Activated T-cell treated with anti-CD3 and anti-CD28 coated beads, Interleukin-2, amount 50 U/mL, for 72 hours (primary cell): Measurements from ENCODE around the gene MAML2. TPM values are rescaled to one million over a fixed set of nuclear protein-coding genes. Genes with fewer than 3 reads are reported as not detected.

Experiments
- ATAC-seq, 2 donors: fragments of 150-1000 bp; cut with Tn5 transposase; replicated peaks in 1 of 2; 2 replicates each; pipeline ENCODE4 v1.10.0; 2021; ENCODE audit warnings: moderate library complexity in 2 of 2, mild to moderate bottlenecking in 1 of 2
- DNase-seq, 2 donors: peaks; one replicate each; pipeline ENCODE4 v3.0.0; 2021 to 2022; ENCODE audit warnings: mixed read lengths in 1 of 2
- H3K27ac Mint-ChIP-seq: one replicate; pipeline ENCODE4 v1.8.0; 2022; ENCODE audit warnings: mild to moderate bottlenecking, moderate library complexity, mixed read lengths
- H3K27me3 Mint-ChIP-seq: one replicate; pipeline ENCODE4 v1.8.0; 2022; ENCODE audit warnings: low read depth, mixed read lengths
- H3K36me3 Mint-ChIP-seq, 2 donors: one replicate each; pipeline ENCODE4 v1.8.0; 2022; ENCODE audit warnings: mixed read lengths in 2 of 2, mild to moderate bottlenecking in 1 of 2; ENCODE audit not compliant: insufficient read depth in 2 of 2
- H3K4me1 Mint-ChIP-seq: one replicate; pipeline ENCODE4 v1.8.0; 2022; ENCODE audit warnings: low read depth, mixed read lengths
- H3K4me3 Mint-ChIP-seq, 2 donors: one replicate each; pipeline ENCODE4 v1.8.0; 2022; ENCODE audit warnings: mild to moderate bottlenecking in 2 of 2, mixed read lengths in 2 of 2, moderate library complexity in 2 of 2
- H3K9me3 Mint-ChIP-seq, 2 donors: one replicate each; pipeline ENCODE4 v1.8.0; 2022; ENCODE audit warnings: mixed read lengths in 2 of 2
- total RNA-seq, 2 donors: library from RNA; stranded (reverse); gene quantifications; one replicate each; pipeline ENCODE4 v1.2.3, GENCODE V29; 2022

The MAML2 gene
- total RNA-seq, 2 donors from 2014 or later = 30.5 to 34.6 TPM

DNA sequence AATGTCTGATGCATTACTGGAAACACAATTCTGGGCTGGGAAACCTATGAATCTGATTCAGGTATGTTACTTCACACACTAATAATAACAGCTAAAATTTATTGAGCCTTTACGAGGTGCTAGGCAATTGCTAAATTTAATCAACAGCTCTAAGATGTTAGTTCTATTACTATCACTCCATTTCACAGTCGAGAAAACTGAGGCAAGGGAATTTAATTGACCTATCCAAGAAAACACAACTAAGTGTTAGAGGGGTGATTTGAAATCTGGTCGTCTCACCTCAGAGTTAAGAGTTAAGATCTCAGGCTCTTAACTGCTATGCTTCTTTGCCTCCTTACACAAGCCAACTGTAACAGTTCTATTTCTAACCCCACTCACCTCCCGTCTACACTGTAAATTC lies 8.8 kb downstream of the MAML2 start:
- no peak for ATAC-seq
- Mint-ChIP-seq H3K4me1 (peaks cover 97% of the 10 kb centered on the region), H3K4me3 (no peak overlapping the region), H3K27me3 (no peaks in the 10 kb centered on the region), H3K9me3 (no peaks in the 10 kb centered on the region), H3K27ac (no peak overlapping the region), H3K36me3 (peaks cover 8% of the 10 kb centered on the region in 2 donors)
- DNase-seq = no peak

DNA sequence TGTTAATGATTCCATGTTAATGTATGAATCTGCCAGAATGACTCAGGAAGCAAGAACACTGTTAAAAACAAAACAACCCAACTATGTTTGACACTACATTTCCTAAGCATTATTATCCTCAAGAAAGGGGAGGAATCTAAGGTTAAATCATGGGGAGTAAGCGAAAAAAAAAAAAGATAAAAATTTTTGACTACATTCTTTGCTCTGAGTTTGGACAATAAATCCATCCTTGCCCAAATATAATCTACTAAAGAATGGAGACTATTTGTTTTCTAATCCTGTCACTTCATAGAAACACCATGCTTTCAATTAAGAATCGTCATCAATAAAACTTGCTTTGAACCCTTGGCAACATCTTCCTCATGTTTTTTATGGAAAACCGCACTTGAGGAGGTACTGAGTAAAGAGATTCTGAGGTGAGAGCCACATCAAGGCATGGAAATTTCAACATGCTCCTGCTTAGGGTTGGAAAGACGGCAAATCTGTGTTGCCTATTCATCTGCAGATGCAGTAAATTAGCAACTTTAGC lies 9.7 kb downstream of the MAML2 start:
- ATAC-seq (no peak), DNase-seq (no peak)
- Mint-ChIP-seq H3K4me3 (peak overlapping the region; percentile 6 to 45), H3K9me3 (no peaks in the 10 kb centered on the region), H3K36me3 (peaks cover 10% of the 10 kb centered on the region in 2 donors), H3K27ac (peak overlapping the region; percentile 43), H3K4me1 (peaks cover 100% of the 10 kb centered on the region), H3K27me3 (no peaks in the 10 kb centered on the region)

GRCh38 chr11:96332126-96332771 lies 10.7 kb downstream of the MAML2 start:
- H3K4me3 Mint-ChIP-seq = peak overlapping the region; percentile 6 to 45
- peak overlapping the region; percentile 3 for H3K27ac Mint-ChIP-seq
- H3K4me1 Mint-ChIP-seq = peaks cover 99% of the 10 kb centered on the region
- H3K36me3 Mint-ChIP-seq = peaks cover 11% of the 10 kb centered on the region in 2 donors
- DNase-seq (no peak), ATAC-seq (no peak)
- H3K9me3 Mint-ChIP-seq = no peaks in the 10 kb centered on the region
- no peaks in the 10 kb centered on the region for H3K27me3 Mint-ChIP-seq

- peak in 1 of 2 donors; percentile 43 for ATAC-seq
Observed at GRCh38 chr11:96331699-96332116, 11.3 kb downstream of the MAML2 start.

DNA sequence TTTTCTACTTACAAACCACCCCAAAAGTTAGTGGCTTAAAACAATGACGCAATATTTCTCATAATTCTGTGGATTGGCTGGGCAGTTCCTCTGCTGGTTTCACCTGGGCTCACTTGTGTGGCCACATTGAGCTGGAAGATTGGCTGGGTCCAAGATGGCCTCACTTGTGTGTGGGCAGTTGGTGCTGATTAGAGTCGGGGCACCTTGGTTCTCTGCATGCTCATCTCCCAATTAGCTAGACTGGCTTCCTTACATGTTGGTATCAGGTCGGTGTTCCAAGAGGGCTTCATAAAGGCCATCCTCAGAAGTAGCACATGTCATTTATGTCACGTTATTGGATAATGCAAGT lies 12.5 kb downstream of the MAML2 start:
- no peak for DNase-seq
- Mint-ChIP-seq H3K27me3 (no peaks in the 10 kb centered on the region), H3K27ac (no peak overlapping the region), H3K4me1 (peaks cover 92% of the 10 kb centered on the region), H3K9me3 (no peaks in the 10 kb centered on the region), H3K4me3 (peak overlapping the region; percentile 42 to 43), H3K36me3 (peaks cover 8 to 12% of the 10 kb centered on the region in 2 donors)
- ATAC-seq = no peak

More at GRCh38 chr11:96331699-96332116, 11.3 kb downstream of the MAML2 start:
- Mint-ChIP-seq H3K4me3 (peak overlapping the region; percentile 6 to 45), H3K4me1 (peaks cover 93% of the 10 kb centered on the region), H3K36me3 (peaks cover 11% of the 10 kb centered on the region in 2 donors), H3K27ac (peak overlapping the region; percentile 3), H3K27me3 (no peaks in the 10 kb centered on the region), H3K9me3 (no peaks in the 10 kb centered on the region)
- DNase-seq = no peak

GRCh38 chr11:96329855-96330510 lies 13.0 kb downstream of the MAML2 start:
- no peak for DNase-seq
- ATAC-seq = peak; percentile 18 to 20
- H3K4me3 Mint-ChIP-seq = peak overlapping the region; percentile 31 to 58
- H3K27ac Mint-ChIP-seq = peak overlapping the region; percentile 66
- H3K9me3 Mint-ChIP-seq = no peaks in the 10 kb centered on the region
- peaks cover 92% of the 10 kb centered on the region for H3K4me1 Mint-ChIP-seq
- H3K27me3 Mint-ChIP-seq = no peaks in the 10 kb centered on the region
- peaks cover 8 to 13% of the 10 kb centered on the region in 2 donors for H3K36me3 Mint-ChIP-seq

DNA sequence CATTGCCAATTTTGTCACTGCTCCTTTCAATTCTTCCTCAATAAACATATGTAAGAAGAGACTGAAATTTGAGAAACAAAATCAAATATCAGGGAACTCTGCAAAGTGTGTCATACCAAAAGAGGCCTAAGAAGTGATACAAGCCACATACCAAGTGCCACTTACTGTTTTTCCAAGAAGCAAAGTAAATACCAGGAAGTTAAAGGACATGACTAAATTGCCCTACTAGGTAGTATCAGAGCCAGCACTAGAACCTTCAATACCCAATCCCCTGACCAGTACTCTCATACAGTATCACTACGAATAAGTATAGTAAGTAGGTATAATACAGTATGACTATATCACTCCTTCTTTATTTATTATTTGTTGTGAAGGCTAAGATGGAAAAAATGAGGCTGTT lies 13.6 kb downstream of the MAML2 start:
- Mint-ChIP-seq H3K4me3 (peak overlapping the region; percentile 31 to 58), H3K27ac (peak overlapping the region; percentile 66)

DNA sequence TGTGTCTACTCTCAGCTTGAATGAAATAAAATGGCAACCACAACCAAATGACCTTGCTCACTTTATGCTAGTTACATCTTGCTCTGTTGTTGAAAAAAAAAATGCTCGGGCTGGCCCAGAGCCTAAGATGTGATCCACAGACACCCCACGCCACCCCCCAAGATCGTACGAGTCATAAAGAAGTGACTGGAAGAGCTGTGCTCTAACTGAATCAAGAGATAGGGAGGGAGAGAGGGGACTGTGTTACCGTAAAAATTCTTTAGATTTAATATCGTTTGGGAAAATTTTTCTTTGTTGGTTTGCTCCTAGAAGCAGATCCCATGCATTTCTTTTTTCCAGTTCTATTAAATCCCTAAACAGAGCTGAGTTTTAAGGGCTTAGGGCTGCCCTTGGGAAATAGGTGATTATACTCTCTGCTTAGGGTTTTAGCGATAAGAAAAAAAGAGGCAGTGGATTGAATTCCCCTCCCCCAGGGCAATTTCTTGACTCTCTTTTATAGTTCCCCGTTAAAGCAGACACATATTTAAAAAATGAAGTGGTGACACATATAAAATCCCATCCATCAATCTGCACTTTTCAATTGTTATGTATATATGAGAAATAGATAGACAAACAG lies 14.5 kb downstream of the MAML2 start:
- H3K36me3 Mint-ChIP-seq = peaks cover 5 to 15% of the 10 kb centered on the region in 2 donors
- H3K9me3 Mint-ChIP-seq = no peaks in the 10 kb centered on the region
- no peak for DNase-seq
- no peak overlapping the region for H3K4me3 Mint-ChIP-seq
- peaks cover 92% of the 10 kb centered on the region for H3K4me1 Mint-ChIP-seq
- peak overlapping the region; percentile 69 for H3K27ac Mint-ChIP-seq
- no peak for ATAC-seq
- H3K27me3 Mint-ChIP-seq = no peaks in the 10 kb centered on the region

More for the DNA sequence above, 13.6 kb downstream of the MAML2 start:
- no peak for DNase-seq
- Mint-ChIP-seq H3K27me3 (no peaks in the 10 kb centered on the region), H3K9me3 (no peaks in the 10 kb centered on the region), H3K4me1 (peaks cover 92% of the 10 kb centered on the region), H3K36me3 (peaks cover 5 to 13% of the 10 kb centered on the region in 2 donors)
- ATAC-seq = peak; percentile 88 to 90

DNA sequence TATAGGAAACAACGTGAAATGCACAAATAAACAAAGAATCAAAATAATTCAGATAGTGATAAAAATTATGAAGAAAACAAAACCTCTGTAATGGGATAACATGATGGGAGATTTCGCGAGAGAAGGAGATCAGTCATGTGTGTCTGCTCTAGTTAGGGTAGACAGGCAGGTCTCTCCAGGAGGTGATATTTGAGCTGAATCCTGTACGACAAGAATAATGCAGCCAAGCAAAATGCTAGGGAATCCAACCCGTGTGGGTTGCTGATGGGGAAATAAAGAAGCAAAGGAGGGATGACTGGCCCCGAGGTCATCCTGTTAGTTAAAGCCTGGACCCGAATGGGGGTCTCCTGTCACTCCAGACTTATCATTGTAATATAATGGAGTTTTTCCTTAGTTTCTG lies 16.0 kb downstream of the MAML2 start:
- Mint-ChIP-seq H3K4me3 (no peak overlapping the region), H3K9me3 (no peaks in the 10 kb centered on the region), H3K27me3 (no peaks in the 10 kb centered on the region), H3K27ac (no peak overlapping the region), H3K4me1 (peaks cover 87% of the 10 kb centered on the region), H3K36me3 (peaks cover 5 to 17% of the 10 kb centered on the region in 2 donors)
- ATAC-seq = no peak
- DNase-seq = no peak

DNA sequence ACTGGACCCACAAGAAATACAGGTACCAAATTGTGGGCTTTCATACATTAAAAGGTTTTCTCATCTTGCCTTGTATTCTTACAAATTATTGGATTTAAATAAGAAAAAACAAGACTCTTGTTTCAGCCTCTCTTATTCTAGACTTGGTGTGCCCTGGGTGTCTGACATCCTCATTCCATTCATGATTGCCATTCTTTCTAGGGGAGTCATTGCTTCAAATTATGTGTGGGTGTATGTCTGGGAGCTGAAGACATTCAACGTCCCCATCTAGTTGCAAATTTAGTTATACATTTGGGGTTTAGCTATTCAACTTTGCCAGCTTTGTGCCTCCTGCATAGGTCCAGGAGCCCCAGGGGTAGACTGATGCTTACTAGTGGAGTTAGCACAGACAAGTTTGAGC lies 18.1 kb downstream of the MAML2 start:
- no peak for DNase-seq
- H3K9me3 Mint-ChIP-seq = no peaks in the 10 kb centered on the region
- ATAC-seq = no peak
- peaks cover 5 to 24% of the 10 kb centered on the region in 2 donors for H3K36me3 Mint-ChIP-seq
- no peak overlapping the region for H3K27ac Mint-ChIP-seq
- no peak overlapping the region for H3K4me3 Mint-ChIP-seq
- no peaks in the 10 kb centered on the region for H3K27me3 Mint-ChIP-seq
- peaks cover 87% of the 10 kb centered on the region for H3K4me1 Mint-ChIP-seq

GRCh38 chr11:96323642-96323985 lies 19.4 kb downstream of the MAML2 start:
- no peak overlapping the region for H3K4me3 Mint-ChIP-seq
- no peaks in the 10 kb centered on the region for H3K9me3 Mint-ChIP-seq
- H3K36me3 Mint-ChIP-seq = peaks cover 2 to 21% of the 10 kb centered on the region in 2 donors
- peaks cover 87% of the 10 kb centered on the region for H3K4me1 Mint-ChIP-seq
- H3K27me3 Mint-ChIP-seq = no peaks in the 10 kb centered on the region
- ATAC-seq (no peak), DNase-seq (no peak)
- no peak overlapping the region for H3K27ac Mint-ChIP-seq

DNA sequence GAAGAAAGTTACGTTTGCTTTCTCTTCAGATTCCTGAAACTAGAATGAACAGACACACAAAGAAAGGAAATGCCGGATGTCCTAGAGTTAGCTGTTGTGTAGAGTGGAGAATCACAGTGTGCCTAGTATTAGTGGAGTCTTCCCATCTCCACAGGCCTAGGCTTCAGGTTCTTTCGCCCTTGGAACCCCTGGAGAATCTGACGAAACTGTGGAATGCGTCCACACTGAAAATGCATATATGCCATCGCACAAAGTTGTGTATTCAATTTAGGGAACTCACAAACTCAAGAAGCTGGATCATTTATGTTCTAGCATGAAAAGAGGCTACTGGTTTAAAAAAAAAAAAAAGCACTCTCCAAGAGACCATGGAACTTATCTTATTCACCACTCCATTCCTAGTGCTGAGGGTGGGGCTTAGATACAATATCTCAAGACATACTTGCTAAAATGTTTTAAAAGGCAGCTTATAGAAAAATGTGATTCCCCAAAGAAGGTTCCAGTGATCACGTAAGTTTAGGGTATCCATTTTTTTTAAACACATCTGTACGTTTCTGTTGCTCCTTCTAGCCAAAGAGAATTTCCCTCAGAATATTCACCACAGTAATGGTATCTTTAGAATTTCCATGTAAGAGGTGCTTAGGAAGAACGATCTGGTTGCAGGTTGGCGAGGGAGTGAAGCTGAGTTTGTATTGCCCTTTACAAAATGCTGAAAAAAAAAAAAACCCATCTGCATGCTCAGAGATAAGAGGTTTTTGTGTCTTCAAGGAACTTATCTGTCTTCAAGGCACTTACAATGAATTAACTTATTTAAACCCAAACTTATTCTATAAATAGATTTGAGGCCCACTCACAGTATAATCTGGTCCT lies 20.0 kb downstream of the MAML2 start:
- H3K4me1 Mint-ChIP-seq = peaks cover 87% of the 10 kb centered on the region
- H3K36me3 Mint-ChIP-seq = peaks cover 0 to 18% of the 10 kb centered on the region in 2 donors
- DNase-seq (no peak), ATAC-seq (no peak)
- H3K27me3 Mint-ChIP-seq = no peaks in the 10 kb centered on the region
- H3K9me3 Mint-ChIP-seq = no peaks in the 10 kb centered on the region
- no peak overlapping the region for H3K4me3 Mint-ChIP-seq
- peak overlapping the region; percentile 24 for H3K27ac Mint-ChIP-seq
